GM18526 (cell line): ENCODE data around the gene RAB8A.

Experiments
- POLR2A ChIP-seq: IDR thresholded peaks from 3 replicates; pipeline ENCODE4 v1.6.1; 2011; ENCODE audit not compliant: insufficient read length; ENCODE audit errors: extremely low read depth

Gene RAB8A

GRCh38 chr19:16144216-16144581 is 32.5 kb downstream of the RAB8A start:
- no peak for TF ChIP-seq POLR2A

DNA sequence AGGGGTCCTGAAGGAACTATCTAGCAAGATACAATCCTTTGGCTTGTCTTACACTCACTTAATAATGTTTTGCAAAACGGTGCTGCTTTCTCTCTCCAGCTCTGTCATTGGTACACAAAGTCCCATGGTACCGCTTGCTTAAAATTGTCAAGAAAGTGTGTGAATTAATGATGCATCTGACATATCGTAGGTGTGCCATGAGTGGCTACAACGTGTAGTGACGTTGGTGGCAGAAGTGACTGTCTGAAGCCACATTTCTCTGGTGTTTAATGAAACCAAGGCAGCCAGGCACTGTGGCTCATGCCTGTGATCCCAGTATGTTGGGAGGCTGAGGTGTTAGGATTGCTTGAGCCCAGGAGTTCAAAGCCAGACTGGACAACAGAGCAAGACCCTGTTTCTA is 34.4 kb downstream of the RAB8A start:
- TF ChIP-seq POLR2A, result no peak

DNA sequence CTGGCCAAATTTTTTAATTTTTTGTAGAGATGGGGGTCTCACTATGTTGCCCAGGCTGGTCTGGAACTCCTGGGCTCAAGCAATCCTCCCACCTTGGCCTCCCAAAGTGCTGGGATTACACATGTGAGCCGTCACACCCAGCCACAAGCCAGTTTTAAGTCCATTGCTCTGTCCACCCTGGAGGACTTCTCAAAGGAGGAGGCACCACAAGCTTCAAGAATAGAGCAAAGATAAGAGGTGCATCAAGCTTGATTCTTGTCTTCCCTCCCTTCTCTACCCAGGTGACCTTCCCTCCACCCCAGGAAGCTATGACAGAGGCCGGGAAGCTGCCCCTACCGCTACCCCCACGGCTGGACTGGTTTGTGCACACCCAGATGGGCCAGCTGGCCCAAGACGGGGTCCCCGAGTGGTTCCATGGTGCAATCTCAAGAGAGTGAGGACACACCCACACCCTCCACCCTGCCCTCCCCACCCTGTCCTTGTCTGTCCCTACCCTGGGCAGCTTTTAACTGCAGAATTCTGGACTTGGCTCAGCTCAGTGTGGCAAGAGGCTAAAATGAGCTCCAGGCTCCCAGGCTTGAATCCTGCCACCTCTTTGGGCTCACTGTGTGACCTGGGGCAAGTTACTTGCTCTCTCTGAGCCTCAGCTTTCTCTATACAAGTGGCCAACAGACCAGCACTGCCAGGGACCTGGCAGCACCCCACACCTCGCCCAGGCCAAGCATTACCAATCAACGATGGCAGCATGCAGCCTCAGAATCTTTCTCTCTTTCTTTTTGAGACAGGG is 36.9 kb downstream of the RAB8A start:
- TF ChIP-seq POLR2A, result no peak

DNA sequence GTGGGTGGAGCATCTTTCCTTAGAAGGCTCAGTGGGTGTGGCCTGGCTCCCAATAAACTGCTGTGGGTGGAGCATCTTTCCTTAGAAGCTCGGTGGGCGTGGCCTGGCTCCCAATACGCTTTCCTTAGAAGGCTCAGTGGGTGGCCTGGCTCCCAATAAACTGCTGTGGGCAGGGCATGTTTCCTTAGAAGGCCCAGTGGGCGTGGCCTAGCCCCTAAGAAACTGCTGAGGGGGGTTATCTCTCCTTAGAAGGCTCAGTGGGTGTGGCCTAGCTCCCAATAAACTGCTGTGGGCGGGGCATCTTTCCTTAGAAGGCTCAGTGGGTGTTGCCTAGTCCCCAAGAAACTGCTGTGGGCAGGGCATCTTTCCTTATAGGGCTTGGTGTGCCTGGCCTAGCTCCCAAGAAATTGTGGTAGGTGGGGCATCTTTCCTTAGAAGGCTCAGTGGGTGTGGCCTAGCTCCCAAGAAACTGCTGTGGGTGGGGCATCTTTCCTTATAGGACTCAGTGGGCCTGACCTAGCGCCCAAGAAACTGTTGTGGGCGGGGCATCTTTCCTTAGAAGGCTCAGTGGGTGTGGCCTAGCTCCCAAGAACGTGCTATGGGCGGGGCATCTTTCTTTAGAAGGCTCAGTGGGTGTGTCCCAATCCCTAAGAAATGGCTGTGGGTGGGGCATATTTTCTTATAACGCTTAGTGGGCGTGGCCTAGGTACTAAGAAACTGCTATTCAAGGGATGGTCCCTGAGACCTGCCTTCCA is 42.1 kb downstream of the RAB8A start:
- TF ChIP-seq POLR2A, result peak; percentile 0

- no peak for TF ChIP-seq POLR2A
These were observed 42.9 kb downstream of the RAB8A start for GRCh38 chr19:16154557-16154956.

- TF ChIP-seq POLR2A, result no peak
These were observed 43.4 kb downstream of the RAB8A start for GRCh38 chr19:16155128-16155527.

DNA sequence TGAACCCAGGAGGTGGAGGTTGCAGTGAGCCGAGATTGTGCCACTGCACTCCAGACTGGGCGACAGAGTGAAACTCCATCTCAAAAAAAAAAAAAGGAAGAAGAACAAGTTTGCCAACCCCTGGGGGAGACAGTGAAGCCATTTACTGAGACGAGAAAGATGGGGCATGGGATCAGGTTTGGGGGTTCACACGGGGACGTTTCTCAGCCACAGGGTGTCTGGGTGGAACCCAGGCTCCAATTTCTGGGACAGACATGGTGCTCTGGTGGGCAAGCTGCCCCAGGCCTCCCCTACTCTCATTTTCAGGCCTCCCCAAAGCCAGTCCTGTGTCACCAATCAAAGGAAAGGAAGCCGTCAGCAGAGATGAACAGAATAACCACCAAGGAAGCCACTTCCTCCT is 45.2 kb downstream of the RAB8A start:
- no peak for TF ChIP-seq POLR2A

GRCh38 chr19:16157601-16158000 is 45.9 kb downstream of the RAB8A start:
- peak; percentile 30 for TF ChIP-seq POLR2A

DNA sequence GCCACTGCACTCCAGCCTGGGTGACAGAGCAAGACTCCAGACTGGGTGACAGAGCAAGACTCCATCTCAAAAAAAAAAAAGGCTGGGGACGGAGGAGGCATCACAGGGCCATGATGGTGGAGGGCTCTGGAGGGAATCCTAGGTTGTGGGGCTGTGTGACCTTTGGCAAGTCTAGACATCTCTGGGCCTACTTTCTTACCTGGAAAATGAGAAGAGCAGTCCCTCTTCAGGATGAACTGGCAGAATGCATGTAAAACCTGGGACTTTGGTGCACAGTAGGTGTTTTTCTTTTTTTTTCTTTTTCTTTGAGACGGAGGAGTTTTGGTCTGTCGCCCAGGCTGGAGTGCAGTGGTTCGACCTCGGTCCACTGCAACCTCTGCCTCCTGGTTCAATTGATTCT is 48.0 kb downstream of the RAB8A start:
- no peak for TF ChIP-seq POLR2A

DNA sequence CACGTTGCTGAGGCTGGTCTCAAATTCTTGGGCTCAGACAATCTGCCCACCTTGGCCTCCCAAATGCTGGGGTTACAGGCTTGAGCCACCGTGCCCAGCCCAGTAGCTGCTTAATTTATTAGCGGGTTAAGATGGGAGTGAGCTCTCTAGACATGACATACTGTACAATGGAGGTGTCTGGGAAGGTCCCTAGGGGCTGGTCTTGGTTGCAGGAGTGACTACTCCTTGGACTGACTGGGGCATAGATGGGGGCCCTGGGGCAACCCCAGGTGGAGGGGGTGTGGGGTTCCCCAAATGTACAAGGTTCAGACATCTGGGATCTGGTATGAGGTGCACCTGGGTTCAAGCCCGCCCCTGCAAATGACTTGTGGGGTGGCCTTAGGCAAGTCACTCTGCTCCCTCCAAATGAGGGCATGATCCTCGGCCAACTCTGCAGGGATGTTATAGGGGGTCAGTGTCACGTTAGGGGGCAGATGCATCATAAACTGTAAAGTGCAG is 48.8 kb downstream of the RAB8A start:
- TF ChIP-seq POLR2A, result no peak

- TF ChIP-seq POLR2A, result no peak
These were observed 49.4 kb downstream of the RAB8A start for GRCh38 chr19:16160943-16161560.

DNA sequence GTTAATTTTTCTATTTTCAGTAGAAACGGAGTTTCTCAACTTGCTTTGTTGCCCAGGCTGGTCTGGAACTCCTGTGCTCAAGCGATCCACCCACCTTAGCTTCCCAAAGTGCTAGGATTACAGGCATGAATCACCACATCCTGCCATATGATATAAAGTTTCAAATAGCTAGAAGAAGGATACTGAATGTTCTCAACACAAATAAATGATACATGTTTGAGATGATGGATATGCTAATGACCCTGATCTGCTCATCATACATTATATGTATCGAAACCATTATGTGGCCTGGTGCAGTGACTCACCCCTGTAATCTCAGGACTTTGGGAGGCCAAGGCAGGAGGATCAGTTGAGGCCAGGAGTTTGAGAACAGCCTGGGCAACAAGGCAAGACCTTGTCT is 50.2 kb downstream of the RAB8A start:
- no peak for TF ChIP-seq POLR2A

- TF ChIP-seq POLR2A, result no peak
These were observed 52.7 kb downstream of the RAB8A start for GRCh38 chr19:16164222-16164890.

GRCh38 chr19:16166417-16166816 is 54.7 kb downstream of the RAB8A start:
- no peak for TF ChIP-seq POLR2A

GRCh38 chr19:16167055-16167454 is 55.4 kb downstream of the RAB8A start:
- no peak for TF ChIP-seq POLR2A

GRCh38 chr19:16168465-16169081 is 56.9 kb downstream of the RAB8A start:
- TF ChIP-seq POLR2A, result no peak

- no peak for TF ChIP-seq POLR2A
These were observed 58.4 kb downstream of the RAB8A start for GRCh38 chr19:16170134-16170533.
